SK-N-SH treated with all-trans-retinoic acid at 6 μM for 48 hours (cell line): ENCODE data around the gene ADGRG4.

Source experiments
- ARNTL ChIP-seq: fragments of 450-650 bp; formaldehyde crosslinking; IDR thresholded peaks from 2 replicates; pipeline ENCODE4 v1.5.0; 2020; ENCODE audit warnings: low read depth, mild to moderate bottlenecking, moderate library complexity, borderline replicate concordance
- BACH2 ChIP-seq: fragments of 250-450 bp; sonication (Bioruptor Pico); IDR thresholded peaks from 2 replicates; pipeline ENCODE4 v1.9.0; 2021; ENCODE audit warnings: mild to moderate bottlenecking, borderline replicate concordance
- ISL1 ChIP-seq: fragments of 250-450 bp; sonication (Bioruptor Pico); IDR thresholded peaks from 2 replicates; pipeline ENCODE4 v2.1.2; 2022; ENCODE audit warnings: mild to moderate bottlenecking, moderate library complexity
- PATZ1 ChIP-seq: fragments of 250-450 bp; sonication (Bioruptor Pico); IDR thresholded peaks from 2 replicates; pipeline ENCODE4 v1.8.0; 2020; ENCODE audit warnings: mild to moderate bottlenecking, moderate library complexity, borderline replicate concordance
- POU6F1 ChIP-seq: fragments of 250-450 bp; sonication (Bioruptor Pico); IDR thresholded peaks from 2 replicates; pipeline ENCODE4 v1.8.0; 2021; ENCODE audit warnings: low read depth, mild to moderate bottlenecking, moderate library complexity, borderline replicate concordance
- TCF4 ChIP-seq: fragments of 250-450 bp; sonication (Bioruptor Pico); IDR thresholded peaks from 2 replicates; pipeline ENCODE4 v1.8.0; 2021; ENCODE audit warnings: mild to moderate bottlenecking, moderate library complexity, borderline replicate concordance
- TOX ChIP-seq: fragments of 250-450 bp; sonication (Bioruptor Pico); IDR thresholded peaks from 2 replicates; pipeline ENCODE4 v1.8.0; 2021; ENCODE audit warnings: mild to moderate bottlenecking, moderate library complexity, borderline replicate concordance
- TSHZ2 ChIP-seq: fragments of 250-450 bp; sonication (Bioruptor Pico); IDR thresholded peaks from 2 replicates; pipeline ENCODE4 v1.5.0; 2020; ENCODE audit warnings: mild to moderate bottlenecking, moderate library complexity
- ZC3H10 ChIP-seq: fragments of 250-450 bp; sonication (Bioruptor Pico); IDR thresholded peaks from 2 replicates; pipeline ENCODE4 v1.5.1; 2021; ENCODE audit warnings: mild to moderate bottlenecking, moderate library complexity
- ZFP30 ChIP-seq: fragments of 450-650 bp; formaldehyde crosslinking; IDR thresholded peaks from 2 replicates; pipeline ENCODE4 v1.5.0; 2022; ENCODE audit warnings: mild to moderate bottlenecking, moderate library complexity

GRCh38 chrX:136369377-136369776 lies 68.6 kb downstream of the ADGRG4 start:
- no peak for TF ChIP-seq ISL1 (CRISPR knock-in tag)
- TF ChIP-seq POU6F1 (CRISPR knock-in tag): no peak
- no peak for TF ChIP-seq PATZ1 (CRISPR knock-in tag)
- TF ChIP-seq TCF4: no peak
- TF ChIP-seq ZFP30 (CRISPR knock-in tag): no peak
- TF ChIP-seq ZC3H10: no peak
- TF ChIP-seq TSHZ2: no peak
- no peak for TF ChIP-seq TOX (CRISPR knock-in tag)
- TF ChIP-seq ARNTL (CRISPR knock-in tag): no peak
- TF ChIP-seq BACH2 (CRISPR knock-in tag): no peak
